GM21737 (cell line): Measurements from ENCODE around the gene RUNX2.

Experiments
- ATAC-seq: cut with Tn5 transposase; IDR thresholded peaks from one replicate; pipeline ENCODE4 v1.9.1; 2021; ENCODE audit warnings: mild to moderate bottlenecking, moderate library complexity; ENCODE audit not compliant: unreplicated experiment

RUNX2 gene

GRCh38 chr6:45431317-45432065 is 103.4 kb downstream of the RUNX2 start:
- ATAC-seq = no peak

GRCh38 chr6:45432977-45433376 is 104.8 kb downstream of the RUNX2 start:
- no peak for ATAC-seq

GRCh38 chr6:45433533-45434380 is 105.6 kb downstream of the RUNX2 start:
- no peak for ATAC-seq

GRCh38 chr6:45434381-45434700 is 106.2 kb downstream of the RUNX2 start:
- ATAC-seq = no peak

- no peak for ATAC-seq
These were observed 108.7 kb downstream of the RUNX2 start for GRCh38 chr6:45436544-45437438.

- ATAC-seq = no peak
These were observed 109.3 kb downstream of the RUNX2 start for GRCh38 chr6:45437439-45437815.

GRCh38 chr6:45438151-45438550 is 110.0 kb downstream of the RUNX2 start:
- no peak for ATAC-seq

GRCh38 chr6:45438849-45439406 is 110.8 kb downstream of the RUNX2 start:
- ATAC-seq = no peak

- ATAC-seq = no peak
These were observed 111.3 kb downstream of the RUNX2 start for GRCh38 chr6:45439459-45439858.

- ATAC-seq = no peak
These were observed 111.8 kb downstream of the RUNX2 start for GRCh38 chr6:45439861-45440388.

GRCh38 chr6:45441851-45442453 is 113.8 kb downstream of the RUNX2 start:
- ATAC-seq = no peak

GRCh38 chr6:45442716-45443115 is 114.6 kb downstream of the RUNX2 start:
- no peak for ATAC-seq

- no peak for ATAC-seq
These were observed 117.2 kb downstream of the RUNX2 start for GRCh38 chr6:45445364-45445748.

GRCh38 chr6:45445749-45446549 is 117.8 kb downstream of the RUNX2 start:
- ATAC-seq = no peak

- no peak for ATAC-seq
These were observed 118.9 kb downstream of the RUNX2 start for GRCh38 chr6:45447005-45447404.

GRCh38 chr6:45447716-45448115 is 119.6 kb downstream of the RUNX2 start:
- no peak for ATAC-seq

GRCh38 chr6:45448417-45449389 is 120.6 kb downstream of the RUNX2 start:
- no peak for ATAC-seq

- no peak for ATAC-seq
These were observed 122.0 kb downstream of the RUNX2 start for GRCh38 chr6:45450132-45450531.
